ENCODE data around the gene CSTB.
"Not testable (repeated sequence)": the region's sequence is repeated elsewhere in the genome, so short reads cannot be mapped to it uniquely, and the experiment has no call there.

DNA sequence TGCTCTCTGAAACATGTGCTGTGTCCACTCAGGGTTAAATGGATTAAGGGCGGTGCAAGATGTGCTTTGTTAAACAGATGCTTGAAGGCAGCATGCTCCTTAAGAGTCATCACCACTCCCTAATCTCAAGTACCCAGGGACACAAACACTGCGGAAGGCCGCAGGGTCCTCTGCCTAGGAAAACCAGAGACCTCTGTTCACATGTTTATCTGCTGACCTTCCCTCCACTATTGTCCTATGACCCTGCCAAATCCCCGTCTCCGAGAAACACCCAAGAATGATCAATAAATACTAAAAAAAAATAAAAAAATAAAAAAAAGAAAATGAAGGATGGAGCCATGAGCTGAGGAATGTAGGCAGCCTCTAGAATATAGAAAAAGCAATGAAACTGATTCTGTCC, 46.6 kb upstream of the CSTB start:
- TF ChIP-seq, protein P1, sequence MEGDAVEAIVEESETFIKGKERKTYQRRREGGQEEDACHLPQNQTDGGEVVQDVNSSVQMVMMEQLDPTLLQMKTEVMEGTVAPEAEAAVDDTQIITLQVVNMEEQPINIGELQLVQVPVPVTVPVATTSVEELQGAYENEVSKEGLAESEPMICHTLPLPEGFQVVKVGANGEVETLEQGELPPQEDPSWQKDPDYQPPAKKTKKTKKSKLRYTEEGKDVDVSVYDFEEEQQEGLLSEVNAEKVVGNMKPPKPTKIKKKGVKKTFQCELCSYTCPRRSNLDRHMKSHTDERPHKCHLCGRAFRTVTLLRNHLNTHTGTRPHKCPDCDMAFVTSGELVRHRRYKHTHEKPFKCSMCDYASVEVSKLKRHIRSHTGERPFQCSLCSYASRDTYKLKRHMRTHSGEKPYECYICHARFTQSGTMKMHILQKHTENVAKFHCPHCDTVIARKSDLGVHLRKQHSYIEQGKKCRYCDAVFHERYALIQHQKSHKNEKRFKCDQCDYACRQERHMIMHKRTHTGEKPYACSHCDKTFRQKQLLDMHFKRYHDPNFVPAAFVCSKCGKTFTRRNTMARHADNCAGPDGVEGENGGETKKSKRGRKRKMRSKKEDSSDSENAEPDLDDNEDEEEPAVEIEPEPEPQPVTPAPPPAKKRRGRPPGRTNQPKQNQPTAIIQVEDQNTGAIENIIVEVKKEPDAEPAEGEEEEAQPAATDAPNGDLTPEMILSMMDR (conservative IDR thresholded peaks at IDR 0.05) = not testable (repeated sequence)
- not testable (repeated sequence) for TF ChIP-seq ZFX (IDR thresholded peaks at IDR 0.05)

Data from C4-2B (cell line).